GM19397 (cell line): ENCODE results near the gene ATP2A3.
A peak's percentile ranks its signal among the peaks of the same experiment; 100 is the strongest.

Source experiments
- ATAC-seq: cut with Tn5 transposase; IDR thresholded peaks from one replicate; pipeline ENCODE4 v1.9.1; 2021; ENCODE audit warnings: mild to moderate bottlenecking, moderate library complexity; ENCODE audit not compliant: unreplicated experiment

Gene ATP2A3

GRCh38 chr17:3964203-3965117 is at the start of gene ATP2A3:
Gene ATP2A3, minus strand, starts transcription at chr17:3964437. Its CDS starts 146 bp downstream, at chr17:3964291.
- peak; percentile 55 for ATAC-seq

- no peak for ATAC-seq
Observed at GRCh38 chr17:4010754-4011153, 46.5 kb upstream of the ATP2A3 start.

- ATAC-seq = no peak
Observed at GRCh38 chr17:4009186-4009785, 45.0 kb upstream of the ATP2A3 start.

DNA sequence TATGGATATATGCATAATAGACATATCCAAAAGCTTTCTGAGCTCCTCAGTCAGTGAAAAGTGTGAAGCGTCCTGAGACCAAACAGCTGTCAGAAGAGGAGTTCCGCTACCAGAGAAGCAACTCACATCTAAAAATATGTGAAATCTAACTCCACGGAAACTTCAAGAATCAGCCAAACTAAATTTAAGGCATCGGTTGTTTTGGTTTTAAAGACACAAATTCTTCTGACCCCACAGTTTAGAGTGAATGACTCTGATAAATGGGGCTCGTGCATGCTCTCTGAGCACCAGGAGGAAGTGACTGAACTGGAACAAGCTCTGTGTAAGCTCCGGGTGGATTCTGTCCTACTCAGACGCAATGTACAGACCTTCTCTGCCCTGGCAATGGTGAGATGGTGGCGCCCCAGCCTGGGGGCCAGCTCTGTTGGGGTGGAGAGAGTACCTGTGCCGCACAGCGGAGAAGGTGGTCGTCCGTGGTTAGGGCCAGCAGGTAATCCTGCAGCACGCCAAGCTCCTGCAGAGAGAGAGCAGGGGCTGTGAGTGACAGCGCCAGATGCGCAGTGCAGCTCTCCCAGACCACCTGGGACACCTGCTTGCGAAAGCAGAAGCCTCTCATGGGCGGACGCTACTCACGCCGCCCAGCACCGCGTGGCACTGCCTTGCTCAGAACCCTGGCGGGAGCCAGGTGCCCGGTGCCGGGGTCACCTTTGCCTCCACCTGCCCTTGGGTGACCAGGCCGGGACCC is 44.4 kb upstream of the ATP2A3 start:
- no peak for ATAC-seq

GRCh38 chr17:4008082-4008435 is 43.8 kb upstream of the ATP2A3 start:
- no peak for ATAC-seq

DNA sequence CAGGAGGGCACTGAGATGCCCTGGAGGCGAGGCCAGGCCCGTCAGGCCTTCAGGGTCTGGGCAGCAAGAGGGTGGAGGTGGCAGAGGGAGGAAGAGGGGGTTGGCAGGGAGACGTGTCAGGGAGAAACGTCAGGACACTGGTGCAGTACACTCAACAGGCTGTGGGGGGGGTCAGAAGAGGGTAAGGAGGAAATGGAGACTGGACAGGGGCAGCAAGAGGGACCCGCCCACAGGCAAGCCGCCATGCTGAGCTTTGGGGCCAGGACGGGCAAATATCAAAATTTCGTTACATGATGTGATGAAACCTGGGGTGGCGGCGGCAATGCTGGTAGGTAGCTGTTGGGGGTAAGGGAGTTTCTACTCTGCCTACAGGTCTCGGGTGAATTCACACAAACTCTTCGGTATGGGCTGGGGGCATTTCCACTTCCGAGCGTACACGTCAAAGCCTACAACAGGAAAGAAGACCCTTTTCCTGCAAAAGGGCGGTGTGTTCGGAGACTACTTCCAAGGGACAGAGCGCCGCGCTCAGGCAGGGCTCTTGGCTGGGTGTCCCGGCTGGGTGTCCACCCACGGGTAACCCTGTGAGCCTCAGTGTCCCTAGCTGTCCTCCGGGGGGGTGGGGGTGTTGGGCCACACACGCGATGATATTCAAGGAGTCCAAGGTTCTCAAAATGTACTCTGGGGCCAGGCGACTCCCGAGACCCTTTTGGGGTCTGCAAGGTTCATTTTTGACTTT is 43.3 kb upstream of the ATP2A3 start:
- no peak for ATAC-seq

DNA sequence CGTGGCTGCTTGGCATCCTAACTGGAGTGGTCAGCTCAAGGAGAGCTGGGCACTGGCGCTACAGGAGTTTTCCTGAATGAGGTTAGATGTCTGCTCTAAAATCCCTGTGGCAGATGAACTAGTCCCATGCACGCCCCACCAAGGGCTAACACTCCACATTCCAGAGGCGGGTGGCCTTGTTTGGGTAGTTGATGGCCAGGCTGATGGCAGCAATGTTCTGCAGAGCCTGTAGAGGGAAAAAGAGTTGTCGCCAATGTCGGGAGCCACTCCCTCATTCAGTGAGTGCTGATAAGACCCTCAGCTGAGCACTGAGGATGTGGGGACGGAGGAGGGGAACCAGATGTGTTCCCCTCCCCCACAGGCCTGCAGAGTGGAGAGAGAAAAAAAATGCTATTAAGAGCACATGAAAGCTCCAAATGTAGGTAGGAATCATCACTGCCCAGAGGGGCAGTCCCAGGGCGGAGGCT is 42.5 kb upstream of the ATP2A3 start:
- ATAC-seq = no peak

GRCh38 chr17:4006165-4006589 is 41.9 kb upstream of the ATP2A3 start:
- ATAC-seq = no peak

DNA sequence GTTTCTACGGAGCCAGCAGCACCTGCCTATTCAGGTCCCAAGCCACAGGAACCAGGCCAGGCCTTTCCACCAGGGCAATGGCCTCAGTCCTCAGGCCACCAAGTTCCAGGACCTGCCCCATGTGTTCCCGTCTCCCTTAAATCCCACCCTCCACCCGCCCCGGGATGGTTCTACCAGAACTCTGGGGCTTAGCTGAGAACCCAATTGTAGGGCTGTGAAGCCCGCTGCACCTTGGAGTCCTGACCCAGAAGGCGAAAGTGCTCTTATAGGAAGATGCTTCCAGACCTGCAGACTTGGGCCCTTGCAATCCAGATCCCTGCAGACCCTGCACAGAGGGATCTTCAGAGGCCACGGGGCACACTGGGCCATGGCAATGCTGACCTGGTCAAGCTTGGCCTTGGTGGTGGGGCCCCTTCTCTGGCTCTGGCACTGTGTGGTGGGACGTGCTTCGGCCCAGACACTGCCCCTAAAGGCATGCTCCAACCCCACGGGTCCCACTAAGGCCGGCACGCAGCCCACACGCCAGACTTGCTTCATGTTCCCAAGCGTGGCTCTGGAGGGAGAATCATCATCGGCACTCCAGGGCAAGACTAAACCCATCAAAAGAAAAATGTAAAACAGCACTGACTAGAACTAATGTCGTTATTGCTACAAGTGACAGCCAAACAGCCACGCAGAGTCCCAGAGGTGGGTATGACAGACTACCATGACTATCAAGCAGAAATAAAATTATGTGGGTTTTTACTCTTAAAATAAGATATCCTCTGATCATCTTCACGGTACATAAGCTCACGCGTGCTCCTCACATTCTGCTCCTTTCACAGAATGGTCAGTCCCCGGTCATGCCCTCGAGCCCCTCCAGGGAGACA is 41.3 kb upstream of the ATP2A3 start:
- no peak for ATAC-seq

- ATAC-seq = no peak
Observed at GRCh38 chr17:4004517-4005295, 40.5 kb upstream of the ATP2A3 start.

GRCh38 chr17:4003501-4004421 is 39.5 kb upstream of the ATP2A3 start:
- ATAC-seq = no peak

GRCh38 chr17:4003131-4003500 is 38.9 kb upstream of the ATP2A3 start:
- ATAC-seq = no peak

DNA sequence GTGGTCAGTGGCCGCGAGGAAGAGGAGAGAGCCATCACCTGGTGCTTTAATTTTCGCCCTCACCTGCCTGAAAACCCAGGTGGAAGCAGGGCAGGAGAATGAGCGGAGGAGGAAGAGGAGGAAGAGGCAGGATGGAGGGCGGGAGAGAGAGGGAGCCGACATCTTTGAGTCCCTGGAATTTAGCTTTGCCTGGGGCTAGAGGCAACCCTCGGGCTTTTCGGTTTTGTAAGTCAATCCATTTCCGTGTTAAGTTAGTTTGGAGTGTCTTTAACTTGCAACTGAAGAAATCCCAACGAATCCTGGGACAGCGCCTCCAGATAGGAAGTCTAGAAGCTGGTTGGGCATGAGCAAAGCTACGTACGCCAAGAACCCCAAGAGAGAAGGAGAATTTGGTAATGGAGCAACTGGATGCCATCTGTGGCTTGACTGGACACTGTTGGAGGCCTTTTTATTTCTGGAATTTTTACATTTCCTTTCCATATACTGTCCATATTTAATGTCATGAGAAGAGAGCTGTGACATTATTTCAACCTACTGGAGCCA is 36.9 kb upstream of the ATP2A3 start:
- no peak for ATAC-seq

GRCh38 chr17:3998436-3998835 is 34.2 kb upstream of the ATP2A3 start:
- ATAC-seq = no peak

DNA sequence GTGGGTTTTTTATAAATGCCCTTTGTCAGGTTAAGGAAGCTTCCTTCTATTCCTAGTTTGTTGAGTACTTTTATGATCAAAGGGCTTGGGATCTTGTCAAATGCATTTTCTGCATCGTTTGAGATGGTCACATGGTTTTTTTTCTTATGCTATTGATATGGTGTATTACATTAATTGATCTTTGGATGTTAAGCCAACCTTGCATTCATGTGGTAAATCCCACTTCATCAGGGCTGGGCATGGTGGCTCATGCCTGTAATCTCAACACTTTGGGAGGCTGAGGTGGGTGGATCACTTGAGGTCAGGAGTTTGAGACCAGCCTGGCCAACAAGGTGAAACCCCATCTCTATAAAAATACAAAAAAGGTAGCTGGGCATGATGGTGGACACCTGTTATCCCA is 30.8 kb upstream of the ATP2A3 start:
- ATAC-seq = no peak

DNA sequence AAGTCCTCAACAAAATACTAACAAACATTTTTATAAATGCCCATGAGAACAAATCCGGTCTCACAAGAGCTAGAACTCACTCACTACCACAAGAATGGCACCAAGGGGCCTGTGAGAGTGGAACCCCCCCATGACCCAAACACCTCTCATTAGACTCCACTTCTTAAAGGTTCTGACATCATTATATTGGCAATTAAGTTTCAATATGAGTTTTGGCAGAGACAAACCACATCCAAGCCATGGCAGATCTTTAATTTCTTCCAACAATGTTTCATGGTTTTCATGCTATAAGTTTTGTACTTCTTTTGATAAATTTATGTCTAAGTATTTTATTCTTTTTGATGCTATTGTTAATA is 30.0 kb upstream of the ATP2A3 start:
- ATAC-seq = no peak

GRCh38 chr17:3993493-3994220 is 29.4 kb upstream of the ATP2A3 start:
- no peak for ATAC-seq
